H9 (cell line): ENCODE data around the gene ATF6. TPM values are rescaled to one million over a fixed set of nuclear protein-coding genes. Genes with fewer than 3 reads are reported as not detected.

Source experiments
- DNase-seq: peaks from one replicate; pipeline ENCODE4 v3.0.0-alpha.2; 2017
- H2AFZ ChIP-seq: one replicate; pipeline ENCODE4 v1.6.1; 2013; ENCODE audit warnings: mild to moderate bottlenecking, low read length, control low read depth, moderate library complexity
- H2AK5ac ChIP-seq: 2 replicates; pipeline ENCODE4 v1.6.1; 2013; ENCODE audit warnings: low read length, control low read depth, mixed read lengths; ENCODE audit not compliant: insufficient read length
- H2BK120ac ChIP-seq: one replicate; pipeline ENCODE4 v1.6.1; 2013; ENCODE audit warnings: low read depth, mild to moderate bottlenecking, low read length, control low read depth, inconsistent platforms; ENCODE audit not compliant: poor library complexity, severe bottlenecking
- H2BK12ac ChIP-seq: 2 replicates; pipeline ENCODE4 v1.6.1; 2013; ENCODE audit warnings: low read length, control low read depth, mixed read lengths, low read depth; ENCODE audit not compliant: insufficient read length
- H2BK15ac ChIP-seq: 2 replicates; pipeline ENCODE4 v1.6.1; 2013; ENCODE audit warnings: low read depth, low read length, control low read depth
- H2BK20ac ChIP-seq: one replicate; pipeline ENCODE4 v1.6.1; 2013; ENCODE audit warnings: low read depth, mild to moderate bottlenecking, low read length, control low read depth, inconsistent platforms; ENCODE audit not compliant: poor library complexity, severe bottlenecking
- H2BK5ac ChIP-seq: 2 replicates; pipeline ENCODE4 v1.6.1; 2013; ENCODE audit warnings: low read length, control low read depth, mixed read lengths; ENCODE audit not compliant: insufficient read length
- H3K14ac ChIP-seq: 2 replicates; pipeline ENCODE4 v1.6.1; 2013; ENCODE audit warnings: low read length, control low read depth; ENCODE audit not compliant: insufficient read depth
- H3K18ac ChIP-seq: 2 replicates; pipeline ENCODE4 v1.6.1; 2013; ENCODE audit warnings: low read depth, mild to moderate bottlenecking, mixed read lengths, low read length, control low read depth; ENCODE audit not compliant: insufficient read length
- H3K23ac ChIP-seq: 2 replicates; pipeline ENCODE4 v1.6.1; 2013; ENCODE audit warnings: low read length, control low read depth, mixed read lengths, low read depth; ENCODE audit not compliant: insufficient read length
- H3K23me2 ChIP-seq: 2 replicates; pipeline ENCODE4 v1.6.1; 2013; ENCODE audit warnings: low read depth, mild to moderate bottlenecking, mixed read lengths, low read length, control low read depth; ENCODE audit not compliant: insufficient read length, poor library complexity, severe bottlenecking
- H3K27ac ChIP-seq: 2 replicates; pipeline ENCODE4 v1.5.1; 2013; ENCODE audit warnings: low read length, control low read depth, mixed read lengths, low read depth; ENCODE audit not compliant: insufficient read length
- H3K27me3 ChIP-seq: 2 replicates; pipeline ENCODE4 v1.6.1; 2013; ENCODE audit warnings: low read length, control low read depth, inconsistent platforms; ENCODE audit not compliant: insufficient read depth
- H3K4ac ChIP-seq: 2 replicates; pipeline ENCODE4 v1.6.1; 2013; ENCODE audit warnings: low read depth, mild to moderate bottlenecking, control low read depth, inconsistent platforms, low read length, moderate library complexity
- H3K4me1 ChIP-seq: 2 replicates; pipeline ENCODE4 v1.6.1; 2013; ENCODE audit warnings: low read length, control low read depth, inconsistent platforms; ENCODE audit not compliant: insufficient read depth
- H3K4me2 ChIP-seq: 2 replicates; pipeline ENCODE4 v1.6.1; 2013; ENCODE audit warnings: low read length, control low read depth, mixed read lengths; ENCODE audit not compliant: insufficient read length, insufficient read depth
- H3K56ac ChIP-seq: 2 replicates; pipeline ENCODE4 v1.6.1; 2013; ENCODE audit warnings: low read depth, mild to moderate bottlenecking, mixed read lengths, low read length, control low read depth; ENCODE audit not compliant: insufficient read length
- H3K79me1 ChIP-seq: 2 replicates; pipeline ENCODE4 v1.6.1; 2013; ENCODE audit warnings: low read depth, mild to moderate bottlenecking, moderate library complexity, low read length, control low read depth, inconsistent platforms; ENCODE audit not compliant: insufficient read depth, poor library complexity, severe bottlenecking
- H3K79me2 ChIP-seq: 2 replicates; pipeline ENCODE4 v1.6.1; 2013; ENCODE audit warnings: low read length, control low read depth, inconsistent platforms; ENCODE audit not compliant: insufficient read depth
- H3K9ac ChIP-seq: 2 replicates; pipeline ENCODE4 v1.6.1; 2013; ENCODE audit warnings: low read length, control low read depth, mixed read lengths; ENCODE audit not compliant: insufficient read length; ENCODE audit errors: extremely low read depth
- H3K9me3 ChIP-seq: one replicate; pipeline ENCODE4 v1.6.1; 2013; ENCODE audit warnings: low read depth, low read length, inconsistent platforms; ENCODE audit not compliant: control insufficient read depth
- H3T11ph ChIP-seq: one replicate; pipeline ENCODE4 v1.6.1; 2013; ENCODE audit warnings: mild to moderate bottlenecking, low read length, control low read depth, inconsistent platforms
- H4K20me1 ChIP-seq: one replicate; pipeline ENCODE4 v1.6.1; 2013; ENCODE audit not compliant: control insufficient read depth, insufficient read length, insufficient read depth
- H4K5ac ChIP-seq: 2 replicates; pipeline ENCODE4 v1.6.1; 2013; ENCODE audit warnings: low read depth, mild to moderate bottlenecking, mixed read lengths, low read length, control low read depth; ENCODE audit not compliant: insufficient read length
- H4K8ac ChIP-seq: replicated peaks from 2 replicates; pipeline ENCODE4 v1.6.1; 2013; ENCODE audit warnings: low read length, control low read depth, mixed read lengths, low read depth; ENCODE audit not compliant: insufficient read length
- H4K91ac ChIP-seq: 2 replicates; pipeline ENCODE4 v1.6.1; 2013; ENCODE audit warnings: low read depth, mild to moderate bottlenecking, moderate library complexity, mixed read lengths, low read length, control low read depth; ENCODE audit not compliant: insufficient read length
- H3K27ac Mint-ChIP-seq, 3 experiments: 2 replicates in 2 of 3; 3 replicates in 1 of 3; pipeline ENCODE4 v1.8.0; 2020 to 2021; ENCODE audit warnings: mixed read lengths in 3 of 3, mild to moderate bottlenecking in 1 of 3, moderate library complexity in 1 of 3
- H3K27me3 Mint-ChIP-seq: 2 replicates; pipeline ENCODE4 v1.8.0; 2021; ENCODE audit warnings: low read depth, mild to moderate bottlenecking, moderate library complexity, mixed read lengths
- H3K36me3 Mint-ChIP-seq, 3 experiments: 2 replicates in 2 of 3; 3 replicates in 1 of 3; pipeline ENCODE4 v1.8.0; 2020 to 2021; ENCODE audit warnings: low read depth in 3 of 3, mixed read lengths in 3 of 3; ENCODE audit not compliant: insufficient read depth in 1 of 3
- H3K4me1 Mint-ChIP-seq, 2 experiments: 2 replicates each; pipeline ENCODE4 v1.8.0; 2020; ENCODE audit warnings: mixed read lengths in 2 of 2
- H3K4me3 Mint-ChIP-seq, 2 experiments: 2 replicates in 1 of 2; 3 replicates in 1 of 2; pipeline ENCODE4 v1.8.0; 2020 to 2021; ENCODE audit warnings: mild to moderate bottlenecking in 2 of 2, mixed read lengths in 2 of 2, moderate library complexity in 1 of 2
- H3K9me3 Mint-ChIP-seq, 2 experiments: 2 replicates in 1 of 2; 3 replicates in 1 of 2; pipeline ENCODE4 v1.8.0; 2020; ENCODE audit warnings: mild to moderate bottlenecking in 2 of 2, mixed read lengths in 2 of 2, moderate library complexity in 1 of 2
- WGBS: extraction: QIAGEN DNeasy Blood & Tissue Kit; methylation state at CpG from one replicate; pipeline ENCODE4 v1.1.7; 2013; ENCODE audit warnings: missing lambda C conversion rate, low lambda C conversion rate, mixed read lengths; ENCODE audit not compliant: insufficient read length; ENCODE audit errors: extremely low coverage; 5-methylcytosine and 5-hydroxymethylcytosine counted together
- total RNA-seq: library from RNA; stranded (reverse); gene quantifications from 2 replicates; pipeline ENCODE4 v1.2.1, GENCODE V29; 2021
- TF ChIP-seq, protein P1 (sequence below): fragments of 200-600 bp; sonication (generic); conservative IDR thresholded peaks from 3 replicates; pipeline ENCODE4 v1.8.0; 2021; ENCODE audit warnings: antibody characterized with exemption, mild to moderate bottlenecking

Gene ATF6
- total RNA-seq, 1 experiment from 2014 or later = 11.2 TPM

- no peak overlapping the region for H3K9ac ChIP-seq
- WGBS = no CpG with 5 or more reads among the region's 4 CpGs
- H4K8ac ChIP-seq = no peak overlapping the region
- H3K18ac ChIP-seq = no peak overlapping the region
- no peak overlapping the region for H2BK12ac ChIP-seq
- H2BK5ac ChIP-seq = no peak overlapping the region
- H2AK5ac ChIP-seq = no peak overlapping the region
- H3K23me2 ChIP-seq = no peaks in the 10 kb centered on the region
- H3K14ac ChIP-seq = no peak overlapping the region
- no peaks in the 10 kb centered on the region for H3K9me3 ChIP-seq
- H4K5ac ChIP-seq = no peak overlapping the region
- H2BK20ac ChIP-seq = no peak overlapping the region
- no peak overlapping the region for H3K4me3 Mint-ChIP-seq
- no peak overlapping the region for H4K91ac ChIP-seq
- H3K4me1 Mint-ChIP-seq = peaks cover 16 to 20% of the 10 kb centered on the region in 2 experiments
- no peak overlapping the region for H2AFZ ChIP-seq
- no peak overlapping the region for H3K4ac ChIP-seq
- H3K79me1 ChIP-seq = no peaks in the 10 kb centered on the region
- H3K79me2 ChIP-seq = no peaks in the 10 kb centered on the region
- no peaks in the 10 kb centered on the region for H3K27me3 Mint-ChIP-seq
- no peak overlapping the region for H3K56ac ChIP-seq
- no peak overlapping the region for H3K4me2 ChIP-seq
- H3T11ph ChIP-seq = no peak overlapping the region
- no peak for DNase-seq
- H2BK120ac ChIP-seq = no peak overlapping the region
- no peak overlapping the region for H2BK15ac ChIP-seq
- TF ChIP-seq, protein P1, sequence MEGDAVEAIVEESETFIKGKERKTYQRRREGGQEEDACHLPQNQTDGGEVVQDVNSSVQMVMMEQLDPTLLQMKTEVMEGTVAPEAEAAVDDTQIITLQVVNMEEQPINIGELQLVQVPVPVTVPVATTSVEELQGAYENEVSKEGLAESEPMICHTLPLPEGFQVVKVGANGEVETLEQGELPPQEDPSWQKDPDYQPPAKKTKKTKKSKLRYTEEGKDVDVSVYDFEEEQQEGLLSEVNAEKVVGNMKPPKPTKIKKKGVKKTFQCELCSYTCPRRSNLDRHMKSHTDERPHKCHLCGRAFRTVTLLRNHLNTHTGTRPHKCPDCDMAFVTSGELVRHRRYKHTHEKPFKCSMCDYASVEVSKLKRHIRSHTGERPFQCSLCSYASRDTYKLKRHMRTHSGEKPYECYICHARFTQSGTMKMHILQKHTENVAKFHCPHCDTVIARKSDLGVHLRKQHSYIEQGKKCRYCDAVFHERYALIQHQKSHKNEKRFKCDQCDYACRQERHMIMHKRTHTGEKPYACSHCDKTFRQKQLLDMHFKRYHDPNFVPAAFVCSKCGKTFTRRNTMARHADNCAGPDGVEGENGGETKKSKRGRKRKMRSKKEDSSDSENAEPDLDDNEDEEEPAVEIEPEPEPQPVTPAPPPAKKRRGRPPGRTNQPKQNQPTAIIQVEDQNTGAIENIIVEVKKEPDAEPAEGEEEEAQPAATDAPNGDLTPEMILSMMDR = no peak
- no peak overlapping the region for H3K27ac ChIP-seq
- H3K4me1 ChIP-seq = no peaks in the 10 kb centered on the region; the same call in 1 of the 2 replicates
- H3K9me3 Mint-ChIP-seq = no peaks in the 10 kb centered on the region
- no peaks in the 10 kb centered on the region for H3K36me3 Mint-ChIP-seq
- no peaks in the 10 kb centered on the region for H4K20me1 ChIP-seq
- no peaks in the 10 kb centered on the region for H3K27me3 ChIP-seq
- no peak overlapping the region for H3K23ac ChIP-seq
- no peak overlapping the region for H3K27ac Mint-ChIP-seq
Measured at GRCh38 chr1:161948435-161948834, 182.3 kb downstream of the ATF6 start.
